GM18517 (cell line): ENCODE measurements around the gene DAAM2.

ENCODE experiments used
- ATAC-seq: cut with Tn5 transposase; IDR thresholded peaks from one replicate; pipeline ENCODE4 v1.9.1; 2021; ENCODE audit warnings: mild to moderate bottlenecking, moderate library complexity; ENCODE audit not compliant: unreplicated experiment

DAAM2 gene

DNA sequence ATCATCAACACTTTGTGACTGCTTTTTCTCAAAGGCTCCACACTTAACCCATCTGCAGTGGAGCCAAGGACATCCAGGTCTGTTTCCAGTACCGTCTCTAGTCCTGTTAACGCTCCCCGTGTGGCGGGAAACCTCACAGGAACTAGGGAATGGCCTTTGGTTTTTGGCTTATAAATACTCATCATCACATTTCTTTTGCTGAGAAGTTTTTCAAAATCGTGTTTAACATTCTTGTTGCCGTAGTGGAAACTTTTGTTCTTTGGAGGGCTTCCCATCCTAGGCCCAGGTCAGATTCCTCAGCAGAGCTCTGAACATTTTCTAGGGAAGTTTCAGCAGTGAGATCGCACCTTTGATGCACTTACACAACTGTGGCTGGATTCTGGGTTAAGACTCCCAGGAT is 24.6 kb downstream of the DAAM2 start:
- ATAC-seq = no peak

DNA sequence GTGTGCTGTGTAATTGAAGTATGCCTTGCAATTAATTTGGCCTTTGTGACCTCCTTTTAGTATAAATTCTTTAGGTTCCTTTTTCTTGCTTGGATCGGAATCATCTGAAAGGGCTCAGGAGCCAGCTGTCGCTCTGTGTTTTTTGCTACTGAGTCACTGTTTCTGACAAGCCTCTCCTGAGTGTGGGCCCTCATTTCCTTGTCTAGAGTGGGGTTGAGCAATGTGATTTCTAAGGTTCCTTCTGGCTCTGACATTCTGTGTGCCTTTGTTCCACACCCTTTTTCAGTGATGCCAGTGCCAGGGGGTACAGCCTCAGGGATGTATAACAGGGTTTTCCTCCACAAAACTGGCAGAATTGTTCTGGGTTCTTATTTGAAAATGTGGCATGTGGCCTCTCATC is 26.5 kb downstream of the DAAM2 start:
- ATAC-seq = no peak

DNA sequence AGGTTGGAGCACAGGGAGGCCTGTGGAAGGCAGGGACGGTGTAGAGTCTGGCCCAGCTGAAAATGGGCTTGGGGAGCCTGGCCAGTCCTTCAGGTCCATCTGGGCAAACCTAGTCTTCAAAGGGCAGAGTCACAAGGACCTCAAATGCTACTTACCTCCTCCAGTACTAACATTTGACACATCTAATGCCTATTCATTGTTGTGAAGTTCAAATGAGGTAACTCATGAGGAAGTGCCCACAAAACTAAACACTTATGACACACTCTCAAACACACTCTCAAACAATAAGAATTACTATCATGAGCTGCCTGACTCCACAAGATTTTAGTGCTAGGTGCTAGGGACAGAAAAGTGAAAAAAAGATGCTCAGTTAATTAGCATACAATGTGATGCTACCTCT is 27.1 kb downstream of the DAAM2 start:
- no peak for ATAC-seq

DNA sequence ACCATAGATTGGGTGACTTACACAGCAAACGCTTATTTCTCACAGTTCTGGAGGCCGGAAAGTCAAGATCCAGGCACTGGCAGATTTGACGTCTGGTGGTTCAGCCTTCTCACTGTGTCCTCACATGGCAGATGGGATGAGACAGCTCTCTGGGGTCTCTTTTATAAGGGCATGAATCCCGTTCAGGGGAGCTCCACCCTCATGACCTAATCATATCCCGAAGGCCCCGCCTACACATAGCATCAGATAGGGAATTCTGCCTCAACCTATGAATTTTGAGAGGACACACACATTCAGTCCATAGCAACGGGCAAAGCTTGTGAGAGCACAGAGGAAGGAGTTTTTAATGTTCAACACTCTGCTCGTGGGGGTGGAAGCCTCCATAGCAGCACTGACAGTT is 27.5 kb downstream of the DAAM2 start:
- ATAC-seq = no peak

DNA sequence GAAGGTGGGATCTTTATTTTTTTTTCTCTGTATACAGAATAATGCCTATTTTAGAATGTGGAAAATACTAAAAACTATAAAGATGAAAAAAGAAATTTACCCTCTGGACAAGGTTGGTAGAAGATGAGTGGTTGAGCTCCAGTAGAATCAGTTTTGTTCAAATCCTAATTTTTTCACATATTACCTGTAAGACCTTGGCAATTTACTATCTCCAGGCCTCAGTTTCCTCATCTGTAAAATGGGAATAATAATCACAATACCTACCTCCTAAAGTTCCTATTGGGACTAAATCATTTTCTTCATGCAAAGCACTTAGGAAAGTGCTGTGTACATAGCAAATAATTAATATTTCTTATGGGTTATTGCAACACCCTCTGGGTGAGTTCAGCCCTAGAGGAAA is 28.4 kb downstream of the DAAM2 start:
- ATAC-seq = no peak

DNA sequence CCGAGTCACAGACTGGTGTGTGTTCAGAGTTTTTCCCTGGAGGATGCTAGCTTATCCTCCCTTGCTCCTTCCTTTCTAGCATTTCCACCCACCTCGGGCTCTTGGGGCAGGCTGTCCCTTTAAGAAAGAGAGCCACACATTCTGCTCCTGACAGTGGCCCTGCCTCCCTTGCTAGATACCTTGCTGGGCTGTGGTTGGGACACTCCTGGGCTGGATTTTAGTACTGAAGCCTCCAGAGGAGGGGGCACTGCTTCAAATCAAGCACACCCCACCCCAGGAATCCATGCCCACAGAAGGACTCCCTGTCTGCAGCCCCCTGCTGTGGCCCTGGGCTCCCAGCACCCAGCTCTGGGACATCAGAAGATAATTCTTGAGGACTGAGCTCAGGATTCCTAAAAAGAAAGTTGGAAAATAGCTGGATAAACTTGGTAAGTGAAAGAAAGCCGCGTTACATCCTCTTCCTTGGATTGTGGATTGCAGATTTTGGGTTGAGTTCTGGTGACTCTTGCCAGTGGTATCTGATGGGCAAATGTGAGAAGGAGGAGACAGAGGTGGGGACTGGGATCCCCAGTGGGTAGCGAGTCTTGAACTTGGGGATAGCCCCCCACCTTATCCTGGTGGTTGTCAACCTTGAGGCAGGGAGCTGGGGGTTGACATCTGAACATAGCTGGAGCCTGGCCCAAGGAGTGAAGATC is 29.0 kb downstream of the DAAM2 start:
- no peak for ATAC-seq

DNA sequence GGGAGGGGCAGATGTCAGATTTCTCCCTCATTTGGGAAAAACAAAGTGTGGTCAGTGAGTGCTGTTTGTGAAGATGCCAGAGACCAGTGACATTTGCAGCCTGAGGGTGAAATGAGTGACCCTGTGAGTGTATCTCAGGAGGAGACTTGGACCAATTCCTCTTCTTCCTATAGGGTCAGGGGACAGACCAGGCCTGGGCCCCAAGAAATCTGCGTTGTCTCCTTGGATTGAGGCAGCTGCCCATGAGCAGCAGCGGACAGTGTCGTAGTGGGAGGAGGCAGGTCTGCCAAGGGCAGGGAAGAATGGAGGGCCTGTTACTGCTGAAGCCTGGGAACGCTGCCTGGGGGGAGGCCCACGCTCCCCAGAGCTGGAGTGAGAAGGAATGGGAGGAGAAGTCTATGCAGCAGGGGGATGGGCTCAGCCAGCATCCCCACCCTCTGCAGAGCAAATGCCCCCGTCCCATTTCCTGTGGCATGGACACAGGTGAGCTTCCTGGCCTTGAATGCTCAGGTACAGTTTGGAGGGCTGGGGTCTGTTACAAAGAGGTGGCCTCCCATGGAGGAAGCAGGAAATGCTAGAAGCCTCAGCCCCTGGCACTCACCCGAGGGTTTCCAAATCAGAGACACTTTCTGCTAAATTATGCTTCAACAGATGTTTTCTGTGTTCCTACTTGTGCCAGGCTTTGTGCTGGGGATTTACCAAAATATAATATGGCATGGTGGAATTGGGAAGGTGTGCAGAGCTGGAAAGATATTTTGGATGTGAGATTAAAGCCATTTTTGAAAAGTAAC is 29.8 kb downstream of the DAAM2 start:
- no peak for ATAC-seq

DNA sequence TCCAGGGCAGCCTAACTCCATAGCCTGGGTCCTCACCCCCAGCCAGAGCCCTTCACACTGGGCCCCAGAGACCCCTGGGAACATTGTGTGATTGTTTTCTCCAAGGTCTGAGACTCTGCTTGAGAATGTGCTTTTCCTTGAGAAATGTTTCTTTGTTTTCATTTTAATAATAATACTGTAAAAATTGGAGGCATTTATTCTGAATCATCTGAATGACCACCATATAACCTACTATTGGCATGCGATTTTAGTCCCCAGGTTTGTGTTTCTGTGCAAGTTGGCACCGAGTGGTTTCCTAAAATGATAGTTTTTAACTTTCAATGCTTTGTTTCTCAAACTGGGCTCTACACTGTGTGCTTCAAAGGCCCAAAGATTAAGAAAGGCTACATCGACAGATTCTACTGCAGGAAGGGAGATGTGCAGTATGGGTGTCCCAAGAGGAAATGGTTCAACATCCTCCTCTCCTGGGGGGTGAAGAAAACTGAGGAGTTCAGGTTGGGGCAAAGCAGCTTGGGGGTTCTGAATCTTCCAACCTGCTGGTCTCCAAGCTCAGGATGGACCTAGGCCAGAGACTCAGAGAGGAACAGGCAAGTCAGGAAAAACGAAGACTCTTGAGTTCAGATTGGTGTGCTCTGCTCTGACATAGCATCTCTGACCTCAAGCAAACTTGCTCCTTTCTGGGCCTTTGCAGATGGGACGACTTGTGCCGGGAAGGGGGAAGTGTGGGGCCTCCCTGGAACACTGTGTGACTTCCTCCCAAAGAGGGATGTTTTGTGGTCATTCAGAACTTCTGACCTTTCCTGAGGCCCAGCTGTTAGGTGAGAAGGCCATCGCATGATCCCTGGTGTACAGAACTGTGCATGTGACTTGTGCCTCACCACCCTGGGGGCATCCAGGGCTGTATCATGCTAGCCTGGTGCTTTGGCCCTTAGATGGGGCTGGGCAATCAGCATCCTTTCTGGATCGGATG is 31.0 kb downstream of the DAAM2 start:
- no peak for ATAC-seq

DNA sequence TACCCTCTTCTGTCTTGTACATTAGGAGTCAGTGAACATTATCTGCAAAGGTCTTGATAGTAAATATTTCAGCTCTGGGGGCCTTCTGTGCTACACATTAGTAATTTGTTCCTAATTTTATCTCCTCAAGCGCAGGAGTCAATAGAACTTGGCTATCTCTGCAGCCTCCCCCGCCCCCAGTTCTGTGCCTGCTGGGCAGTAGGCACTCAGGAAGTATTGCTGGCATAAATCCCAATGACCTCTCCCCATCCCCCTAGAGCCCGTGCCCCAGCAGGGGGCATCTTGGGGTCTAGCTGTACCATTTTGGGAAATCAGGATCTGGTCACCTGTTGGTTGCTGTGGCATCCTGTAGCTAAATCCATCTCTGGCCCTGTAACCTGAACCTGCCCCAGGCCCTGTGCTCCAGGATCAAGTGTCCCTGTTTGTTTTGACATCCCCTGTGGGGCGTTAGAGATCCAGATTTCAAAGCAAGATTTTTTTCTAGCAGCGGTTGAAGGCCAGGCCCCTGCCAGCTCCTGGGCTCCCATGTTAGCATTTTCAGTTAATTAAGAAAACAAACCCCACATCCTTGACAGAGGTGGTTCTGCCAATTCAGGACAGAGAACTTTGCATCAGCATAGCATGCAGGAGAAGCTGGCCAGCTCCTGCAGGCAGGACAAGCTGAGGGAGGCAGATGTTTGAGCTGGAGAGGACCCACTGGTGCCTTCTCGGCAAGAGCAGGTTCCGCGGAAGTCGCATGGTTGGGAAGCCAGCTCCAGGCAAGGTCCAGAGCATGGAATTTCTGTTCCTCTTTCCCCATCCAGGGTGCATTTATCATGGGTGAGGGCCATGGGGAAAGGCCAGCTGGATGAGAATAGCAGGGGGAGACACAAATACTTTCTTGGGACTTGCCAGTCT is 32.1 kb downstream of the DAAM2 start:
- no peak for ATAC-seq

DNA sequence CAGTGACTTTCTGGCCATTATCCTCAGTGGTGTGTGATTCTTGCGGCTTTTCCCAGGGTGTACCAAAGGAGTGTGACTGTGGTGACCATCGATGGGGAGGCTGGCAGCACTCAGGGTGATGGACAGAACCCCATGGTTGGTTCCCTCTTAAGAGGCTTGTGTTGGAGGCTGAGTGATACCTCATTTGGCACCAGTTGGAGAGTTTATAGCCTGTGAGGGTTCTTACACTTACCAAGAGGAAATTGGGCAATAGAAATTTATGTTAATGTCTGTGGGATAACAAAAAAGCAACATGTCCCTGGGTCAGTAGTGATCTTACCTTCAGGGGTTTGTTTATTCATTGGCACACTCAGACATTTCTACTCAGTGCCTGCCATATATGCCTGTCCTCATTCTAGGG is 37.2 kb downstream of the DAAM2 start:
- no peak for ATAC-seq

DNA sequence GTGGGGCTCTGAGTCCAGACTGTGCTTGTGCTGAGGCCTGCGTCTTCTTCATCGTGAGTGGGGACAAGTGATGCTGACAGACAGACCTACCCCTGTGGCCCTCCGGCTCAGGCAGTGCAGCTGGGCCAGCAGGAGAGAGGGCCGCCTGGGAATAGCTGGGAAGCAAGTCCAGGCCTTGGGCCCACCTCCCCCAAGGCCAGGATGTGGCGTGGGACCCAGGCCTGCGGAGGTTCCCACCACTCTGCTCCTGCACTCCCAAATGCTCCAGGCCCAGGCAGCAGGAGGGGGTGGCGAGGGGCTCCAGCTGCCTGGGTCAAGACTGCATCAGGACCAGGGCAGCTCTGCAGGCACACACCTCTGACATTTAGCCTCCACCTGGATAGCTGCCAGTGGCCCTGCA is 38.3 kb downstream of the DAAM2 start:
- ATAC-seq = no peak

DNA sequence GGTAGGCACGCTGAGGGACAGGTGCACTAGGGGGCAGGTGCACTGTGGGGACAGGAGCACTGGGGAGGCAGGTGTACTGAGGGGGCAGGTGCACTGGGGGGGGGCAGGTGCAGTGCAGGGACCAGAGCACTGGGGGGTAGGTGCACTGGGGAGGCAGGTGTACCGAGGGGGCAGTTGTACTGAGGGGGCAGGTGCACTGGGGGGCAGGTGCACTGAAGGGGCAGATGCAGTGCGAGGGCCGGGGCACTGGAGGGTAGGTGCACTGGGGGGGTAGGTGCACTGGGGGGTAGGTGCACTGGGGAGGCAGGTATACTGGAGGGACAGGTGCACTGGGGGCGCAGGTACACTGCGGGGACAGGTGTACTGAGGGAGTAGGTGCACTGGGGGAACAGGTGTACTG is 39.5 kb downstream of the DAAM2 start:
- ATAC-seq = no peak

DNA sequence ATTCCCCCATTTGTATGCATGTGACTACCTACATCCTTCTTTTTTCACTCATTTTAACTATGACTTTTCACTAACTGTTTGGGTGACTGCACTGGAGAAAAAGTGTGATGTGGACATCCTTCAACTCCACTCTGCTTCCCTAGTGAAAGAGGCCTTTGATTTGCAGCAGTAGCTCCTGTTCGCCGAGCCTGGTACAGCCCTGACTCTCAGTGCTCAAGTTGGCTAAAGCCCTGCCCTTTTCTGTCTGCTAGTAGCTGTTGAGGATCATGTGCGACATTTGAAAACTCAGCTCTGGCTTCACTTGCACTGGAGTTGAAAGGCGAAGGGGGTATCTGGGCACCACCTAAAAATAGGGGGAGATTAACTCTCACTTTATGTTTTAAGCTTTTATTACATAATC is 42.1 kb downstream of the DAAM2 start:
- ATAC-seq = no peak

DNA sequence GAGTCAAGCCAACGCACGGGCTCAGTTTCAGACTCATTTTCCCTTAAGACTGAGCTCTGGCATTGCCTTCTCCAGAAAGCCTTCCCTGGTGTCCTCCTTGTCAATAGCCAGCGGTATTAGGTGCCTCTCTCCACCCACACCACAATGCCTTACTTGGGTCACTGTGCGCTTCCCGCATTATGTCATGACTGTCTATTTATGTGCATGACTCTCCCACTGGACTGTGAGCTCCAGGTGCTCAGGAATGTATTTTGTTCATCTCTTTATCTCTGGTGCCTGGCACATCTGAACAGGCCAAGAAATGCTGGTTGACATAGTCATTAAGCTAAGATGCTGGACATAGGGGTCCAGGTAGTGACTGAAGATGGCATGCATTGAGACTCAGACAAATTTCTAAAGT is 42.7 kb downstream of the DAAM2 start:
- no peak for ATAC-seq

DNA sequence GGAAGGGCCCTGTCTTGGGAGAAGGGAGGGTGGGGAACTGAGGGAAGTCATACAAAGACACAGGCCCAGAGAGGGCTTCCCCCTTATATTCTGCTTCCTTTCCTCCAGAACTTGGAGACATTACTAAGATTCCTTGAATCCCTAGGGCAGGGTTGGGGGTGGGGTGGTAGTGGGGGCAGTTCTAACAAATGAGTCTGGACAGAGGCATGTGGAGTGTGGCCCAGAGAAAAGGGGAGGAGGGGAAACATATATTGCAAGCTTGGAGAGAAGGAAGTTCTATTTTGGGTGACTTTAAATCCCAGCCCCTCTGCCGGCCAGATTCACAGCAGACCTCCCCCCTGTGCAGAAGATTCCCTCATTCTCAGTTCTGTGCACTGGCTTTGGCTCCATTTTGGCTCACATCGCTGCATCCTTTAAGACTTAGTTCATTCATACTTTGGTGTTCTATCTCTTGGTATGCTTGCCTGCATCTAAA is 43.7 kb downstream of the DAAM2 start:
- no peak for ATAC-seq

DNA sequence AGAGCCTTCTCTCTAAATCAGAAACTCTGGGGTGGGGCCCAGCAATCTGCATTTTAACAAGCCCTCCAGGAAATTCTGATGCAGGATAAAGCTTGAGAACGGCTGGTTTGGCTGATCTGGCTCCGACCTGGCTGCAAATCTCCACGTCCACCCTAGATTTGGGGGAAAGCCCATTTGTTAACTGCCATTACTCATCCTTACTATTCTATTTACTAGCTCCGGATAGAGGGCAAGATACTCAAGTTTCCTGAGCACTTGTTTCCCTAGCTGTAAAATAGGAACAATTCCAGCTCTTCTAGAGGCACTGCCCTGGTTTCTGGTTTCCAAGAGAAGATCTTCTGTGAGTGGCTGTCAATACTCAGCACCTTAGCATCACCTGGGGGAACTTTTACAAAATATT is 44.4 kb downstream of the DAAM2 start:
- no peak for ATAC-seq

DNA sequence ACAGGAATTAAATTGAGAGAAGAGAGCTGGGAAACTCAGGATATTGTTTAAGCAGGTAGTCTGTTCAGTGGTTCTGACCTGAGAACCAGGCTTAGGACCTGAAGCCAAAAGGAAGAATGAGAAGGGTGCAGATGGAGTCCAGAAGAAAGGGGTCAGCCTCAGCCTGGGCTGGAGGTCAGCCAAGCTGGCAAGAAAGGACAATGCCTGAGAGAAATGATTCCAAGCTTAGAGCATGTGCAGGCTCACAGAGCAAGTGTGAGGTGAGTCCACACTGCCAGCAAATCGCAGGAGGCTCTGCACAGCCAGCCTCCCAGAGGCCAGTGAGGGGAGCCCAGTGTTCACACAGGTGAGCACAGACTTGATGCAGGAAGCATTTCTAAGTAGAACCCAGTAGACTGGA is 47.3 kb downstream of the DAAM2 start:
- no peak for ATAC-seq

DNA sequence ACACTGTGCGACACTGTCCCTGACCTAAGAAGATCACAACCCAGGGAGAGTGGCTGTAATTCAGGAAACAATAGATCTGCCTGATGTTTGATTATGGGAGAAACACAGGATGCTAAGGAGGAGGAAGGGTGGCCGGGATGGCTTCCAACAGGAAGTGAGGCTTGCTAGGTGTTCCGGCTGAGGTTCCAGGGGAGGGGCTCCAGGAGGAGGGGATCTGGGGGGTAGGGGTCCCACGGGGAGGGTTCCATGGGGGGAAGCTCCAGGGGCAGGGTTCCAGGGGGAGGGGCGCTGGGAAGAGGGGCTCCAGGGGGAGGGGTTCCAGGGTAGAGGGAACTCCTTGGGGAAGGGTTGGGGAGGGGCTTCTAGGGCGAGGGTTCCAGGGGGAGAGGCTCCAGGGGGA is 48.6 kb downstream of the DAAM2 start:
- no peak for ATAC-seq

DNA sequence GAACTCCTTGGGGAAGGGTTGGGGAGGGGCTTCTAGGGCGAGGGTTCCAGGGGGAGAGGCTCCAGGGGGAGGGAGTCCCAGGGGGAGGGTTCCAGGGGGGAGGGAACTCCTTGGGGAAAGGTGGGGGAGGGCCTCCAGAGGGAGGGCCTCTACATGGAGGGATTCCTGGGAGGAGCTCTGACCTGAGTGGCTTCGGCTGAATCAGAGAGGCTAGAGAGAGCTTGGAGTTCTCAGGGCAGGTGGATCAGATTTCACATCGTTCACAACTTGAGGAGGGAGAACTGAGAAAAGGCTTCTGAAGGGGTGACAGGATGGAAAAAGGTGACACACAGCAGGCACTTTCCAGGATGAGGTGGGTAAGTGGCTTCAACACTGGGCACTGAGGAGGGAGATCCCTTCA is 49.1 kb downstream of the DAAM2 start:
- no peak for ATAC-seq

DNA sequence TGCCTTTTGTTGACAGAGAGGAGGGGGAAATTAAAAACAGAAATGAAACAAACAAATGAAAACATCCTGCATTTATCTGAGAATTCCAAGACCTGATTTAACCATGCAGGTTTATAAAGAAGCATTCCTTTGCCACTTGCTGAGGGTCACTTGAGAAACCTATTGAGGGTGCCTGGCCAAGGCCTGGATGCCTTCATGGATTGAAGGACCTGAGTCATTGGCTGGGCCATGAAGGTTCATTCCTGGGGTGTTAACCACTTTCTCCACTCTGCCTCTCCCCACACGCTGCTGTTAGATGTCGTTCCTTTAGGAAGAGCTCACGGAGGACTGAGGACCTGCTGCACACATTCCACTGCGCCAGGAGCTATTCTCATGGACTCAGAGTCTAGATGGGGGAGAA is 49.7 kb downstream of the DAAM2 start:
- no peak for ATAC-seq
